Endothelial cell of umbilical vein (primary cell): Measurements from ENCODE around the gene SLC22A23. TPM values are rescaled to one million over a fixed set of nuclear protein-coding genes. Genes with fewer than 3 reads are reported as not detected.

Experiments
- BruUV-seq: library from RNA; stranded (reverse); fragments of 400-500 nt; replicated peaks from 2 replicates; lab custom pipeline; 2021; lab: Mats Ljungman, UMichigan
- CTCF ChIA-PET: fragments of 300-600, 350-600 bp; sonication (Branson Sonifier 250); formaldehyde crosslinking; loops from one replicate; lab custom pipeline; 2021; ENCODE audit warnings: antibody characterized with exemption, inconsistent platforms; lab: Charles Lee
- POLR2A ChIA-PET: fragments of 300-600, 350-600 bp; sonication (Branson Sonifier 250); formaldehyde crosslinking; loops from one replicate; lab custom pipeline; 2021; ENCODE audit warnings: antibody characterized with exemption, inconsistent platforms; lab: Charles Lee
- DNase-seq: peaks from one replicate; pipeline ENCODE4 v3.0.0-alpha.2; 2011; ENCODE audit warnings: low read depth, low spot score
- FAIRE-seq: peaks from 2 replicates; lab custom pipeline; 2011; peaks lifted over from hg19 to GRCh38; lab: Jason Lieb, UNC
- H2AFZ ChIP-seq: 2 replicates; pipeline ENCODE4 v1.6.0; 2012; ENCODE audit warnings: low read depth, low read length, control low read depth, inconsistent platforms
- H3K27ac ChIP-seq: 2 replicates; pipeline ENCODE4 v1.5.1; 2011; ENCODE audit warnings: low read depth, mild to moderate bottlenecking, control low read depth, low read length, moderate library complexity; ENCODE audit not compliant: insufficient read depth
- H3K27me3 ChIP-seq, 2 experiments: 2 replicates each; pipeline versions ENCODE4 v1.6.0 to v1.6.1; 2011; ENCODE audit warnings: low read length in 2 of 2, mixed read lengths in 1 of 2; ENCODE audit not compliant: control insufficient read depth in 2 of 2, insufficient read depth in 2 of 2
- H3K36me3 ChIP-seq, 2 experiments: 2 replicates in 1 of 2; 3 replicates in 1 of 2; pipeline ENCODE4 v1.5.1; 2011; ENCODE audit warnings: low read length in 2 of 2, mild to moderate bottlenecking in 1 of 2, moderate library complexity in 1 of 2; ENCODE audit not compliant: control insufficient read depth in 2 of 2, insufficient read depth in 2 of 2; ENCODE audit errors: extremely low read depth in 1 of 2
- H3K4me1 ChIP-seq: 3 replicates; pipeline ENCODE4 v1.5.1; 2011; ENCODE audit warnings: mild to moderate bottlenecking, low read length; ENCODE audit not compliant: control insufficient read depth, insufficient read depth; ENCODE audit errors: extremely low read depth
- H3K4me2 ChIP-seq: 2 replicates; pipeline ENCODE4 v1.6.1; 2011; ENCODE audit warnings: low read length, control low read depth, mixed read lengths; ENCODE audit not compliant: insufficient read depth
- H3K4me3 ChIP-seq, 3 experiments: fragments of 200-600 bp in 1 of 3; sonication (generic), shearing (Covaris generic) in 1 of 3; replicated peaks in 1 of 3; 2 replicates each; pipeline ENCODE4 v1.5.1; 2011 to 2016; ENCODE audit warnings: control low read depth in 3 of 3, low read length in 3 of 3, mild to moderate bottlenecking in 2 of 3, inconsistent platforms in 1 of 3, low read depth in 1 of 3, moderate library complexity in 1 of 3; ENCODE audit not compliant: insufficient read depth in 1 of 3
- H3K79me2 ChIP-seq: 2 replicates; pipeline ENCODE4 v1.6.0; 2012; ENCODE audit warnings: low read length, inconsistent platforms; ENCODE audit not compliant: control insufficient read depth, insufficient read depth
- H3K9ac ChIP-seq: replicated peaks from 2 replicates; pipeline ENCODE3; 2011; ENCODE audit warnings: low read length, control low read depth; ENCODE audit not compliant: insufficient read depth; ENCODE audit errors: extremely low read depth
- H3K9me1 ChIP-seq: replicated peaks from 3 replicates; pipeline ENCODE4 v1.6.0; 2011; ENCODE audit warnings: mild to moderate bottlenecking, low read length; ENCODE audit not compliant: control insufficient read depth, insufficient read depth; ENCODE audit errors: extremely low read depth
- H3K9me3 ChIP-seq: replicated peaks from 2 replicates; pipeline ENCODE4 v1.5.1; 2012; ENCODE audit warnings: low read length, inconsistent platforms; ENCODE audit not compliant: control insufficient read depth, insufficient read depth
- H4K20me1 ChIP-seq: replicated peaks from 2 replicates; pipeline ENCODE3; 2011; ENCODE audit warnings: mild to moderate bottlenecking, low read length; ENCODE audit not compliant: control insufficient read depth, insufficient read depth; ENCODE audit errors: extremely low read depth
- EZH2 ChIP-seq: IDR thresholded peaks from 2 replicates; pipeline ENCODE4 v1.6.1; 2012; ENCODE audit warnings: borderline replicate concordance, low read depth, mild to moderate bottlenecking, moderate library complexity, low read length, inconsistent platforms; ENCODE audit not compliant: severe bottlenecking
- FOS ChIP-seq: IDR thresholded peaks from 2 replicates; pipeline ENCODE4 v1.6.1; 2011; ENCODE audit warnings: mild to moderate bottlenecking, low read length, moderate library complexity, borderline replicate concordance; ENCODE audit not compliant: insufficient read depth
- GATA2 ChIP-seq: IDR thresholded peaks from 2 replicates; pipeline ENCODE4 v1.7.0; 2011; ENCODE audit warnings: low read depth, mild to moderate bottlenecking, moderate library complexity, mixed read lengths, low read length; ENCODE audit not compliant: insufficient read length, insufficient read depth
- JUN ChIP-seq: IDR thresholded peaks from 2 replicates; pipeline ENCODE4 v1.6.1; 2011; ENCODE audit warnings: borderline replicate concordance, low read depth; ENCODE audit not compliant: insufficient read length, insufficient read depth
- MAX ChIP-seq: IDR thresholded peaks from 2 replicates; pipeline ENCODE4 v1.6.1; 2011; ENCODE audit not compliant: insufficient read depth, insufficient read length
- MYC ChIP-seq: IDR thresholded peaks from one replicate; pipeline ENCODE4 v1.6.1; 2011; ENCODE audit warnings: mild to moderate bottlenecking, low read depth, low read length
- POLR2A ChIP-seq: IDR thresholded peaks from 2 replicates; pipeline ENCODE4 v1.6.1; 2012; ENCODE audit warnings: low read depth, mild to moderate bottlenecking, control low read depth, low read length
- POLR2AphosphoS5 ChIP-seq: IDR thresholded peaks from 2 replicates; pipeline ENCODE4 v1.6.1; 2012; ENCODE audit warnings: low read depth, mild to moderate bottlenecking, control low read depth, low read length, moderate library complexity; ENCODE audit not compliant: insufficient read depth
- dilution Hi-C: fragments of 300-500 bp; cut with MboI; formaldehyde crosslinking; loops from one replicate; pipeline ENCODE4 v1.15.0; 2019; ENCODE audit warnings: low sequenced_read_pairs; ENCODE audit not compliant: extremely low pct_ligation_motif_present
- intact Hi-C: fragments of 100-400 bp; cut with micrococcal nuclease; formaldehyde crosslinking; loops from one replicate; pipeline ENCODE4 v1.10.0; 2022
- polyA plus RNA-seq, 4 experiments: library from polyadenylated mRNA; depleted of rRNA in 3 of 4; stranded (reverse) in 3 of 4; unstranded in 1 of 4; fragments of >200 nt; gene quantifications; 2 replicates each; pipeline versions ENCODE4 v1.2.1 to v1.2.3, GENCODE V29; 2011 to 2012; ENCODE audit warnings: missing spikeins in 1 of 4
- total RNA-seq: library from RNA; stranded (reverse); gene quantifications from 2 replicates; pipeline ENCODE4 v1.2.3, GENCODE V29; 2021
- TF ChIP-seq, protein P1 (sequence below), 2 donors: IDR thresholded peaks; 1 replicate in 1 of 2; 2 replicates in 1 of 2; pipeline ENCODE4 v1.5.1; 2011; ENCODE audit warnings: low read length in 2 of 2, mild to moderate bottlenecking in 2 of 2, moderate library complexity in 2 of 2, control low read depth in 1 of 2, inconsistent platforms in 1 of 2, low read depth in 1 of 2; ENCODE audit not compliant: insufficient read depth in 1 of 2; ENCODE audit errors: extremely low read depth in 1 of 2

Gene SLC22A23
- total and polyA plus RNA-seq, 2 donors (not counting 3 experiments of a cell fraction or from before 2014, with no cell fraction given) = 4.2 to 14.3 TPM

GRCh38 chr6:3442431-3443220 lies 14.2 kb downstream of the SLC22A23 start:
- H3K36me3 ChIP-seq = no peaks in the 10 kb centered on the region
- H2AFZ ChIP-seq = no peak overlapping the region
- H3K9me1 ChIP-seq = no peaks in the 10 kb centered on the region
- TF ChIP-seq, protein P1, sequence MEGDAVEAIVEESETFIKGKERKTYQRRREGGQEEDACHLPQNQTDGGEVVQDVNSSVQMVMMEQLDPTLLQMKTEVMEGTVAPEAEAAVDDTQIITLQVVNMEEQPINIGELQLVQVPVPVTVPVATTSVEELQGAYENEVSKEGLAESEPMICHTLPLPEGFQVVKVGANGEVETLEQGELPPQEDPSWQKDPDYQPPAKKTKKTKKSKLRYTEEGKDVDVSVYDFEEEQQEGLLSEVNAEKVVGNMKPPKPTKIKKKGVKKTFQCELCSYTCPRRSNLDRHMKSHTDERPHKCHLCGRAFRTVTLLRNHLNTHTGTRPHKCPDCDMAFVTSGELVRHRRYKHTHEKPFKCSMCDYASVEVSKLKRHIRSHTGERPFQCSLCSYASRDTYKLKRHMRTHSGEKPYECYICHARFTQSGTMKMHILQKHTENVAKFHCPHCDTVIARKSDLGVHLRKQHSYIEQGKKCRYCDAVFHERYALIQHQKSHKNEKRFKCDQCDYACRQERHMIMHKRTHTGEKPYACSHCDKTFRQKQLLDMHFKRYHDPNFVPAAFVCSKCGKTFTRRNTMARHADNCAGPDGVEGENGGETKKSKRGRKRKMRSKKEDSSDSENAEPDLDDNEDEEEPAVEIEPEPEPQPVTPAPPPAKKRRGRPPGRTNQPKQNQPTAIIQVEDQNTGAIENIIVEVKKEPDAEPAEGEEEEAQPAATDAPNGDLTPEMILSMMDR (IDR thresholded peaks at IDR 0.05; ENCODE audit: extremely low read depth in 1 of 2, insufficient read depth in 1 of 2, low read depth in 1 of 2, low read length in 2 of 2) = no peak
- TF ChIP-seq JUN (no peak), FOS (no peak), POLR2A (no peak), EZH2 (no peak), MYC (no peak), POLR2AphosphoS5 (no peak), MAX (no peak), GATA2 (no peak)
- no peak overlapping the region for H3K4me3 ChIP-seq
- POLR2A ChIA-PET = no interaction called here
- dilution Hi-C loops (no loop called here), intact Hi-C loops (no loop called here)
- no peak overlapping the region for H3K9ac ChIP-seq
- DNase-seq (no peak), FAIRE-seq (no peak)
- no TSS peak for BruUV-seq
- no peaks in the 10 kb centered on the region for H3K79me2 ChIP-seq
- H3K27me3 ChIP-seq = peaks cover 0 to 2% of the 10 kb centered on the region in 2 experiments
- no peaks in the 10 kb centered on the region for H3K4me1 ChIP-seq
- H3K9me3 ChIP-seq = no peaks in the 10 kb centered on the region
- no peak overlapping the region for H3K4me2 ChIP-seq
- CTCF ChIA-PET = interaction anchor here (1.0 to 1.5 kb wide), 5 partner anchors 11 to 32 kb away, joined by 3 to 5 read pairs (median 4); partner anchors contain the start of gene SLC22A23
- H3K27ac ChIP-seq = no peak overlapping the region
- H4K20me1 ChIP-seq = no peaks in the 10 kb centered on the region
